SH-SY5Y (cell line): ENCODE measurements around the gene SMARCB1.

ENCODE experiments used
- GATA2 ChIP-seq: IDR thresholded peaks from 2 replicates; pipeline ENCODE4 v1.6.1; 2011; ENCODE audit warnings: mild to moderate bottlenecking, low read depth, low read length
- GATA3 ChIP-seq: IDR thresholded peaks from 2 replicates; pipeline ENCODE4 v1.6.1; 2011; ENCODE audit warnings: low read depth, mild to moderate bottlenecking, low read length, moderate library complexity

SMARCB1 gene

GRCh38 chr22:23754220-23754919, 32.4 kb upstream of the SMARCB1 start, which contains the start of gene VPREB3:
TSS of gene VPREB3 (minus strand) at chr22:23754425. CDS start at chr22:23754363, 62 bp downstream.
- TF ChIP-seq GATA2 (no peak), GATA3 (no peak)

DNA sequence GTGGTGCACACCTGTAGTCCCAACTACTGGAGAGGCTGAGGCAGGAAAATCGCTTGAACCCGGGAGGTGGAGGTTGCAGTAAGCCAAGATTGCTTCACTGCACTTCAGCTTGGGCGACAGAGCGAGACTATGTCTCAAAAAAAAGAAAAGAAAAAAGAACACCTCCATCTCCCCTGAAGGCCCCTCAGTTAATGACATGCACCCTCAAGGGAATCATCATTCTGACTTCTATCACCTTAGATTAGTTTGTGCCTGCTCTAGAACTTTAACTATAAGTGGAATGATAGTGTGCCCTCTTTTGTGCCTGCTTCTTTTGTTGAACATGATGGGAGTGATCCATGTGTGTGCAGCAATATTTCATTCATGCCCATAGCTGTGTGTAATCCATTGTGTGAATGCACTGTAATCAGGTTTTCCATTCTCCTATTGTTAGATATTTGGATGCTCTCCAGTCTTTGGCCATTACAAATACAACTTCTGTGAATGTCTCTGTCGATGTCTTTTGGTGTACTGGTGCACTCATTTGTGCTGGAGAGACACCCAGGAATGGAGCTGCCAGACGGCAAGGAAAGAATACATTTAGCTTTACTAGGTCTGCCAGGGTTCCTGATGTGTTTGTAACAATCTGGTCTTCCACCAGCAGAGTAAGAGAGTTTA, 31.7 kb upstream of the SMARCB1 start:
- TF ChIP-seq GATA3 (no peak), GATA2 (no peak)

DNA sequence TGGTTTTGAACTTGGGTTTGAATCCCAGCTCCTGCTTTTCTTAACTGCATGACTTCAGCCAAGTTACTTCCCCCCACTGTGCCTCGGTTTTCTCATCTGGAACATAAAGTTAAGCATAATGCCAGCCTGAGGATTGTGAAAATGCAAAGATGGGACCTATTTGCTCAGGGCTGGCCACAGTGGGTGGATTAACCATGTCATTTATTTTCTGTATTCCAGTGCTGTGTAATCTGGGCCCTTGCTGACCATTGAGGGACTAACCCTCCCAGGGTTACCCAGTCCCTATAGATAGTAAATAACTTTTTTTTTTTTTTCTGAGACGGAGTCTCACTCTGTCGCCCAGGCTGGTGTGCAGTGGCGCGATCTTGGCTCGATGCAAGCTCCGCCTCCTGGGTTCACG, 31.1 kb upstream of the SMARCB1 start:
- no peak for TF ChIP-seq GATA2
- TF ChIP-seq GATA3 = no peak

DNA sequence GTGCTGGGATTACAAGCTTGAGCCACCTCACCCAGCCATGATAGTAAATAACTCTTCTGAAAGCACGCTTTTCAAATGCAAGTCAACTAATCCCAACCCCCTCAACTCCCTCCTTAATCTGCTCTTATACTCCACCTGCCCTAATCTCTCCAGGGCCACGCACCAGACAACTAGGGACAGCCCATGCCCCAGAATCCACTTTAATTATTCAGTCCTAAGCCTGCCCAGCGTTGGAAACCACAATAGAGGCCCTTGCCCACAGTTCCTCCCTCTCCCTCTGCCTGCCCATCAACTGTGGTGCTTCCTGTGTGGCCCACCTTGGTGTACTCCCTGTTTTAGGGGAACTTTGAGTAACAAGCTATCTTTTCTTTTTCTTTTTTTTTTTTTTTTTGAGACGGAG, 29.9 kb upstream of the SMARCB1 start:
- TF ChIP-seq GATA2 (no peak), GATA3 (no peak)

GRCh38 chr22:23759566-23759965, 27.2 kb upstream of the SMARCB1 start:
- TF ChIP-seq GATA3 = no peak
- no peak for TF ChIP-seq GATA2

DNA sequence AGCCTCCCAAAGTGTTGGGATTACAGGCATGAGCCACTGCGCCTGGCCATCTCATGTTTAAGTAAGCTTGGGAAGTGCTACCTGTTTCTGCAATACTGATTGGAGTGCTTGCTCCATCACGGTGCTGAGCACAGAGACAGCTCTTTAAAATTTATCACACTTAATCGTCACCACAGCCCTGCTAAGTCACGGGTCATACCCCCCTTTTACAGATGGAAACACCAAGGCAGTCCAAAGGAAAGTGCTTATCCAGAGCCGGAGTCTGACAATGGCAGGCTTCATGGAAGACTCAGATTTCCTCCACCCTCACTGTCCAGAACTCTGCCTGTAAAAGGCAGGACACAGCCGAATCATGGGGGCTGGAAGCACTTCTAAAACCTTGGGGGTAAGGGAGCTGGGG, 26.7 kb upstream of the SMARCB1 start:
- TF ChIP-seq GATA2 (no peak), GATA3 (no peak)

GRCh38 chr22:23762842-23763578, 23.8 kb upstream of the SMARCB1 start, which contains the start of gene C22orf15:
TSS of gene C22orf15 (plus strand) at chr22:23762990. CDS start at chr22:23763307, 317 bp downstream.
- TF ChIP-seq GATA3 (no peak), GATA2 (no peak)

GRCh38 chr22:23763579-23763945, 23.2 kb upstream of the SMARCB1 start:
- no peak for TF ChIP-seq GATA3
- no peak for TF ChIP-seq GATA2

DNA sequence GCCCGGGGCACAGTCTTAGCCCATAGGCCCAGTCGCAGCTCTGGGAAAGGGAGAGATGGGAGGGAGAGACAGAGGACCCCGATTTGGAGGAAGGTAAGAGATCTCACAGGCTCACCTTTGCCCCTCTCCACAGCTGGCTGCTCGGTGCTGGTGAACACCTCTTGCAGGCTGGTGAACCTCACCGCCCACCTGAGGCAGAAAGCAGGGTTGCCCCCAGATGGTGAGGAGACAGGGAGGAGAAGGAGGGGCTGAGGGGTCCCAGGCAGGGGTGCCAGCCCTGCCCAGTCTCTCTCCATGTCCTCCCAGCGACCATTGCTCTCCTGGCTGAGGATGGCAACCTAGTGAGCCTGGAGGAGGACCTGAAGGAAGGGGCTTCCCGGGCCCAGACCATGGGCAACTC, 22.8 kb upstream of the SMARCB1 start:
- TF ChIP-seq GATA3 (no peak), GATA2 (no peak)

DNA sequence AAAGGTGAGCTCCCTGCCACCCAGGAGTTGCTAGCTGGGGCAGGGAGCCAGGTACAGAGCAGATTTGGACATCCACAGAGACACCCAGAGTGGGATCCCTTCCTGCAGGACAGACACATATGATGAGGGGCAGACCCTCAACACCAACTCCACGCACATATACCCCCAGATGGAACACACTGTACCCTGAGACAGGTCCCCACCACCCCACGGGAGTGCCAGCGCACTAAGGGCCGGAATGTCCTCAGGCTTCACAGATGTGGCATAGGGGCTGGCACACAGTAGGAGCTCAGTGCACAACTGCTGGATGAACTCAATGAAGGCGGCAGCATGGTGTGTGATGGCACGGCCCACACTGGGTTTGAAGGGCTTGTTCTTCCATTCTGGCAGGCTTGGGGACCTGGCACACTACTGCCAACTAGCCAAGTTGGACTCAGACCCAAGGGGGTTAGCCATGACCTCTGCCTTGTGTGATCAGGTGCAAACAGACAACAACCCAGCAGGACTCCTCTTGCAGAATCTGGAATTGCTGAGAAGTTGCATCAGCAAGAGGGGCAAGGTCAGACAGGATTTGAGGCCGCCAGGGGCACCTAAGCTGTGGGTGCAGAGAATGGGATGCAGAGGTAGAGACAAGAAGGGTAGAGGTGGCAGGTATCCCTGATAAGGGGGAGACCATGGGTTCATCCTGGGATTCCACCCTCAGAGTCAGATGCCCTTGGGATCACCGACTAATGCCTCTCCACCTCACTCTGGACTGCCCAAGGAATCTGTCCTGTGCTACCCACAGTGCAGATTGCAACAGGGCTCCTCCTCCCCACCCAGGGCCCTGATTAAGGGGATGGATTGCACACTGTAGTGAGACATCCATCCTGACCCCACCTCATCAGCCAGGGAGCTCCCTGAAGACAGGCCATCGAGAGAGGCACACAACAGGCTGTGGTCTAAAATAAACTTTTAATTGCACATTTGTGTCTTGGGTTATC, 21.6 kb upstream of the SMARCB1 start:
- TF ChIP-seq GATA3 (no peak), GATA2 (no peak)

DNA sequence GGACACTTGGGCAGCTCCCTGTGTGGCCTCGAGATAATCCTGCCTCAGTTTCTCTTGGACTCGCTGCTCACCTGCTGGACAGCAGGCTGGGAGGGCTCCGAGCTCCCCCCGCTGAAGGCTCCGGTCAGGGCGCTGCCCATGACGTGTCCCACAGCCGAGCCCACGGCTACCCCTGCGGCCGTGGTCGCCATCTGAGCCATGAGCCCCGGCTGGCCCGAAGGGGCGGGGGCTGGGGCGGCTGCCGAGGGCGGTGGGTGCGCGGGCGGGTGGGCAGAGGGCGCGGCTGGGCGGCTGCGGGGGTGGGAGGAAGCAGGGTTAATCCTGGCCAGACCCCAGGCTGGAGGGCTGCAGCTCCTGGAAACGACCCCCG, 19.5 kb upstream of the SMARCB1 start:
- TF ChIP-seq GATA2 (no peak), GATA3 (no peak)

DNA sequence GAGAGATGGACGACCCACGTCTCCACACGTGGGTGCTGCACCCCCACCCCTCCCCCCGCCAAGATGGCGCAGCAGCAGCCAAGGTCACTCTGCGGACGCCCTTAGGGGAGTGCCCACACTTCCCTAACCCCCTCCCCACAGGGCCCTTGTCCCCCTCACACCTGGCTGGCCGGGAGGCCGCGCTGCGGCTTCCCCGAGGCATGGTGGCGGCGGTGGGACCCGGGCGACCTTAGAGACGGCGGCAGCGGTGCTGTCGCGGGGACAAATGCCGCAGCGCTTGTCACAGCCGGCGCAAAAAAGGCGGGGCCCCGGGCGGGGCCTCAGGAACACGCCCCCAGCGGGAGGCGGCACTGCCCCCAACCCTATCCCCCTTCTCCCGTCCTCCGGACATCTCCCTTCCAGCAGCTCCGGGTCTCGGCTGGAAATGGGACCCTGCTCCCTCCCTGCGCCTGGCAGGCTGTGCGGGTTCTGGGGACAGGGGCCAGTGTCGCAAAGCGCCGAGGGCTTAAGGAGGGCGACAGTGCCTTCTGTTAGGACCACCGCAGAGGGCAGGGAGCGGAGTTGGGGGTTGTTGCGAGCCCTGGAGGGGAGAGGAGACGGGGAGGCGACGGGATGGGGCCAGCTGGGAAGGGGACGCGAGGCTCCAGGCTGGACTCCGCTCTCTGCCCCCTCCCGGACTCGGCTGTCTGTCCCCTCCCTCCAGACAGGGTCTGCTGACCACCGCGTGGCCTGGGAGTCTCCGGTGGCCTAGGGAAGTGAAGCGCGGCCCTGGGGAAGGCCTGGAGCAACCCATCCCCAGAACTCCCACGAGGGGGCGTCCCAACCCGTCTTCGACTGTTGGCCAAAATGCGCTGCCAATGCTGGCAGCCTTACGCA, 18.9 kb upstream of the SMARCB1 start, which contains the start of gene CHCHD10:
TSS of gene CHCHD10 (minus strand) at position 300 of the 876 bp plus-strand sequence. CDS start at position 202, 98 bp downstream.
- TF ChIP-seq GATA2 = no peak
